Left ventricle myocardium inferior (tissue), 1 donor: ENCODE measurements around the gene DNAJC3. TPM values are rescaled to one million over a fixed set of nuclear protein-coding genes. Genes with fewer than 3 reads are reported as not detected.

Experiments
- DNase-seq: peaks from one replicate; pipeline ENCODE4 v3.0.0-alpha.2; 2020
- H3K27ac ChIP-seq: fragments of 200-600 bp; replicated peaks from 2 replicates; pipeline ENCODE4 v1.8.0; 2021
- H3K27me3 ChIP-seq: fragments of 200-600 bp; 2 replicates; pipeline ENCODE4 v1.8.0; 2021; ENCODE audit warnings: low read depth
- H3K36me3 ChIP-seq: fragments of 200-600 bp; 2 replicates; pipeline ENCODE4 v1.8.0; 2021
- H3K4me1 ChIP-seq: fragments of 200-600 bp; 2 replicates; pipeline ENCODE4 v1.8.0; 2021
- H3K4me3 ChIP-seq: fragments of 200-600 bp; 2 replicates; pipeline ENCODE4 v1.8.0; 2021; ENCODE audit warnings: mild to moderate bottlenecking, moderate library complexity
- H3K9me3 ChIP-seq: fragments of 200-600 bp; replicated peaks from 2 replicates; pipeline ENCODE4 v1.8.0; 2021
- intact Hi-C: fragments of 100-400 bp; cut with micrococcal nuclease; formaldehyde crosslinking; loops from one replicate; pipeline ENCODE4 v1.11.0; 2022
- long read RNA-seq: library from polyadenylated mRNA; unstranded; transcript quantifications from one replicate; pipeline ENCODE4 v2.0.0, GENCODE V29; 2021
- total RNA-seq: library from RNA; stranded (reverse); fragmentation: NEBNext Ultra II Directional; extraction: Animal tissue kit (Norgen Biotek cat#: 25700); gene quantifications from one replicate; pipeline ENCODE4 v1.2.1, GENCODE V29; 2021
- TF ChIP-seq, protein P1 (sequence below): fragments of 200-600 bp; IDR thresholded peaks from 2 replicates; pipeline ENCODE4 v1.8.0; 2021; ENCODE audit warnings: antibody characterized with exemption, mild to moderate bottlenecking, borderline replicate concordance
- donor health status: DM: no; HTN: yes; CAD: no; lungs with severe emphysema.

DNAJC3 gene, protein sequence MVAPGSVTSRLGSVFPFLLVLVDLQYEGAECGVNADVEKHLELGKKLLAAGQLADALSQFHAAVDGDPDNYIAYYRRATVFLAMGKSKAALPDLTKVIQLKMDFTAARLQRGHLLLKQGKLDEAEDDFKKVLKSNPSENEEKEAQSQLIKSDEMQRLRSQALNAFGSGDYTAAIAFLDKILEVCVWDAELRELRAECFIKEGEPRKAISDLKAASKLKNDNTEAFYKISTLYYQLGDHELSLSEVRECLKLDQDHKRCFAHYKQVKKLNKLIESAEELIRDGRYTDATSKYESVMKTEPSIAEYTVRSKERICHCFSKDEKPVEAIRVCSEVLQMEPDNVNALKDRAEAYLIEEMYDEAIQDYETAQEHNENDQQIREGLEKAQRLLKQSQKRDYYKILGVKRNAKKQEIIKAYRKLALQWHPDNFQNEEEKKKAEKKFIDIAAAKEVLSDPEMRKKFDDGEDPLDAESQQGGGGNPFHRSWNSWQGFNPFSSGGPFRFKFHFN
- total RNA-seq = 31.5 TPM
- long read RNA-seq, full-length matches to known transcripts = 27 of 38 reads
- long read RNA-seq, partial matches to known transcripts = 3 of 38 reads
- long read RNA-seq, other reads (novel, unspliced or antisense) = 8 of 38 reads

DNA sequence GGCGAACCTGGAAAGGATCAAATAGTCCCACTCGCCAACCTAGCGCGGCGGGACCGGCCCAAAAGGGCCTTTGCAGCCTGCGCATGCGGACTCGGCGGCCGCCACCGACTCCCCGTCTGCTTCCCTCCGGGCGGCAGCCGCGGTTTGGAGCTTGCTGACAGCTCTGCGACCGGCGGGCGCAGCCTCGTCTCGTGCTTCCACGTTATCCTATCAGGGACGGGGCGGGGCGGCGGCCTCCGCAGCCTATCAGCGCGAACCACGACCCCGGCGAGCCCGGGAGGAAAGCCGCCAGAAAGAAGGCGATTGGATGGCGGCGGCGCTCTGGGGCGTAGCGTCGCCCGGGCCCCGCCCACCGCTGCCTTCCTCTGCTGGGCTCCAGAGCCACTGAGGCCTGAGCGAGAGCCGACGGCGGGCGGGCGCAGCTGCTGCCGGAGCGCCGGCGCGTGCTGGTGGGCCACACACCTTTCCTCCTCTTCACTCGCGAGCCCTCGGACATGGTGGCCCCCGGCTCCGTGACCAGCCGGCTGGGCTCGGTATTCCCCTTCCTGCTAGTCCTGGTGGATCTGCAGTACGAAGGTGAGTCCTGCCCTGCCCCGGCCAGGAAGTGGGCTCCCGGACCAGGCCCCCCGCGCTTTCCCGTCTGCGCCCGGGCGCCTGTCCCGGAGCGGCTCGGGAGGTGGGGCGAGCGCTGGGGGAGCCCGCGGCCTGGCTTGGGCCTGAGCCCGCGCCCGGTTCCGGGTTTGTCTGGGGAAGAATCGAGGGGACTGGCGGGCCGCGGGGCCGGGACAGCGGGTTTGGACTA, at the start of gene DNAJC3:
Gene DNAJC3 (plus strand): TSS at position 378 of the 802 bp plus-strand sequence. CDS start 117 bp downstream, at position 495.
- peak within 1 kb of the TSS; percentile 93 for H3K4me3 ChIP-seq
- H3K4me1 ChIP-seq = peaks cover 90% of the 10 kb centered on the region
- H3K36me3 ChIP-seq = peaks cover 3% of the 10 kb centered on the region
- DNase-seq = peak; percentile 99
- intact Hi-C loops = no loop called here
- H3K27ac ChIP-seq = peak within 1 kb of the TSS; percentile 96
- peaks cover 20% of the 10 kb centered on the region for H3K9me3 ChIP-seq
- H3K27me3 ChIP-seq = no peaks in the 10 kb centered on the region
- TF ChIP-seq, protein P1, sequence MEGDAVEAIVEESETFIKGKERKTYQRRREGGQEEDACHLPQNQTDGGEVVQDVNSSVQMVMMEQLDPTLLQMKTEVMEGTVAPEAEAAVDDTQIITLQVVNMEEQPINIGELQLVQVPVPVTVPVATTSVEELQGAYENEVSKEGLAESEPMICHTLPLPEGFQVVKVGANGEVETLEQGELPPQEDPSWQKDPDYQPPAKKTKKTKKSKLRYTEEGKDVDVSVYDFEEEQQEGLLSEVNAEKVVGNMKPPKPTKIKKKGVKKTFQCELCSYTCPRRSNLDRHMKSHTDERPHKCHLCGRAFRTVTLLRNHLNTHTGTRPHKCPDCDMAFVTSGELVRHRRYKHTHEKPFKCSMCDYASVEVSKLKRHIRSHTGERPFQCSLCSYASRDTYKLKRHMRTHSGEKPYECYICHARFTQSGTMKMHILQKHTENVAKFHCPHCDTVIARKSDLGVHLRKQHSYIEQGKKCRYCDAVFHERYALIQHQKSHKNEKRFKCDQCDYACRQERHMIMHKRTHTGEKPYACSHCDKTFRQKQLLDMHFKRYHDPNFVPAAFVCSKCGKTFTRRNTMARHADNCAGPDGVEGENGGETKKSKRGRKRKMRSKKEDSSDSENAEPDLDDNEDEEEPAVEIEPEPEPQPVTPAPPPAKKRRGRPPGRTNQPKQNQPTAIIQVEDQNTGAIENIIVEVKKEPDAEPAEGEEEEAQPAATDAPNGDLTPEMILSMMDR = no peak

DNA sequence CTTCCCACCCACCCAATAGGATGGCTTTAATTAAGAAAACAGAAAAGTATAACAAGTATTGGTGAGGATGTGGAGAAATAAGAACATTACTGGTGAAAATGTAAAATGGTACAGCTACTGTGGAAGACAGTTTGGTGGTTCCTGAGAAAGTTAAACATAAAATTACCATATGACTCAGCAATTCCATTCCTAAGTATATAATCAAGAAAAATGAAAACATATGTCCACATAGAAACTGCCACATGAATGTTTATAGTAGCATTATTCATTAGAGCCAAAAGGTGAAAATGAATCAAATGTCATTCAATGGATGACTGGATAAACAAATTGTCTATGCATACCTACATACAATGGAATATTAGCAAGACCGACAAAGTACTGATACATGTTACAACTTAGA, 49.3 kb upstream of the DNAJC3 start:
- H3K4me3 ChIP-seq = no peak overlapping the region
- DNase-seq = no peak
- H3K36me3 ChIP-seq = peaks cover 49% of the 10 kb centered on the region
- no peaks in the 10 kb centered on the region for H3K27me3 ChIP-seq
- H3K9me3 ChIP-seq = peaks cover 18% of the 10 kb centered on the region
- intact Hi-C loops = no loop called here
- H3K4me1 ChIP-seq = no peaks in the 10 kb centered on the region
- H3K27ac ChIP-seq = no peak overlapping the region
- TF ChIP-seq, protein P1 = no peak

DNA sequence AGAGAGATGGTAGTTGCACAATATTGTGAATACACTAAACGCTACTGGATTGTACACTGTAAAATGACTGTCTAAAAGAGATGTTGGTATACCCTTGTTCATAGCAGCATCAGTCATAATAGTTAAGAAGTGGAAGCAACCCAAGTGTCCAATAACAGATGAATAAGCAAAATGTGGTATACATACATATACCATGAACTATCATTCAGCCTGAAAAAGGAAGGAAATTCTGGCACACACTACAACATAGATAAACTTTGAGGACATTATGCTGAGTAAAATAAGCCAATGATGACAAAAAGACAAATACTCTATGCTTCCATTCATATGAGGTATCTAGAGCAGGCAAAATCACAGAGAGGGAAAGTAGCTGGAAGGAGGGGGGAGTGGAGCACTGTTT, 48.5 kb upstream of the DNAJC3 start:
- TF ChIP-seq, protein P1 = no peak
- Histone ChIP-seq H3K4me3 (no peak overlapping the region), H3K4me1 (no peaks in the 10 kb centered on the region), H3K27me3 (no peaks in the 10 kb centered on the region), H3K9me3 (peaks cover 18% of the 10 kb centered on the region), H3K27ac (no peak overlapping the region), H3K36me3 (peaks cover 54% of the 10 kb centered on the region)
- intact Hi-C loops = no loop called here
- DNase-seq = no peak

DNA sequence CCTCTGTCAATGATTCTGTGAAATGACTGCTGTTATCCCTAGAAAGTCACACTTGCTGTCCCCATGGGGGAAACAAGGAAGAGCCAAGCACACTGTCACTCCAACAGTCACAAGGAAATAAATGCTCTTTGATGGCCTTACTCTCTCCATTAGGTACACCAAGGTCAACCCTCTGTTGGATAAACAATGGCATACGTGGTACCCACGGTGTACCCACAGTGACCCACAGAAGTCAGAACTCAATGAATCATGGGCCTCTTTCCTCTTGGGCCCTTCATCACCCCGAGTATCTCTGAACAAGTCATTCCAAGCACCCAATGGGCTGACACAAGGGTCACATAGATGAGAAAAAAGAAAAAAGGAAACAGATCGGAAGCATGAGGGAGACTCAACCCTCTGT, 47.9 kb upstream of the DNAJC3 start:
- Histone ChIP-seq H3K36me3 (peaks cover 54% of the 10 kb centered on the region), H3K27me3 (no peaks in the 10 kb centered on the region), H3K27ac (no peak overlapping the region), H3K4me3 (no peak overlapping the region), H3K4me1 (no peaks in the 10 kb centered on the region), H3K9me3 (peaks cover 18% of the 10 kb centered on the region)
- TF ChIP-seq, protein P1 = no peak
- intact Hi-C loops = no loop called here
- DNase-seq = no peak

DNA sequence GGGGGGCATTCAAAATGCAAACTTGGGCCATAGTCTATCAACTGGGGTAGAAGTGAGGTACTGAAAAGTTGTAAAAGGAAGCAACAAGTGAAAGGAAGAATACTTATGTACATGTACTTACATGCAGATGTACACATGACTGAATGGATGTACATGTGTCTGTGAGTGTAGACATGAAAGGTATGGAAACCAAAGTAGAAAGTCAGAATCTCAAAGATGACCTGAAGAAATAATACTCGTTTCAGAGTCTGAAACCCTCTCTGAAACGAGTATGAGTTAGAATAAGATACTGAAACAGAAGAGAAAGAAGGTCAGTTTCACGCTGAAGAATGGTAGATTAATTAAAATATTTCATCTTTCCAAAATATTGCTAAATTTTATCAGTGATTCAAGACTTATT, 46.3 kb upstream of the DNAJC3 start:
- H3K36me3 ChIP-seq = peaks cover 54% of the 10 kb centered on the region
- no peaks in the 10 kb centered on the region for H3K4me1 ChIP-seq
- H3K27me3 ChIP-seq = no peaks in the 10 kb centered on the region
- no peak overlapping the region for H3K27ac ChIP-seq
- TF ChIP-seq, protein P1 = no peak
- H3K9me3 ChIP-seq = peaks cover 18% of the 10 kb centered on the region
- H3K4me3 ChIP-seq = no peak overlapping the region
- DNase-seq = no peak
- intact Hi-C loops = no loop called here
